HG02884 (cell line): ENCODE data around the gene ASCC1.

Experiments used
- ATAC-seq: cut with Tn5 transposase; IDR thresholded peaks from one replicate; pipeline ENCODE4 v1.9.1; 2021; ENCODE audit warnings: mild to moderate bottlenecking, moderate library complexity; ENCODE audit not compliant: unreplicated experiment

Gene ASCC1

DNA sequence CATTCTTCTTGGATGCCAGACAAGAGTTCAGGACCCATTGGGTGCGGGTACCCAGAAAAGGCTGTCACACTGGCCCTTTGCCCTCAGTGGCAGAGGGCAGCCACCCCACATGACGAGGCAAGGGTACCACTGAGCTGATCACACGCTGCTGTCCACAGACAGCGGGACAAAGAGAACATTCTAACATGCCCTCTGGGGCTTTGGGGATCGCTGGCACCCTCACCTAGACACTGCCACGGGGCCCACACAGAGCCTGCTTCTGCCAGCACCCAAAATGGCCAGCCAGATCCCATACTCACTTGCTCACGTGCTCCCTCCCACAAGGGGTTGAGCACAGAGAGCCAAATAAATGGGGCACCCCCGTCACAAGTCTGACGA, 111.0 kb downstream of the ASCC1 start:
- no peak for ATAC-seq

DNA sequence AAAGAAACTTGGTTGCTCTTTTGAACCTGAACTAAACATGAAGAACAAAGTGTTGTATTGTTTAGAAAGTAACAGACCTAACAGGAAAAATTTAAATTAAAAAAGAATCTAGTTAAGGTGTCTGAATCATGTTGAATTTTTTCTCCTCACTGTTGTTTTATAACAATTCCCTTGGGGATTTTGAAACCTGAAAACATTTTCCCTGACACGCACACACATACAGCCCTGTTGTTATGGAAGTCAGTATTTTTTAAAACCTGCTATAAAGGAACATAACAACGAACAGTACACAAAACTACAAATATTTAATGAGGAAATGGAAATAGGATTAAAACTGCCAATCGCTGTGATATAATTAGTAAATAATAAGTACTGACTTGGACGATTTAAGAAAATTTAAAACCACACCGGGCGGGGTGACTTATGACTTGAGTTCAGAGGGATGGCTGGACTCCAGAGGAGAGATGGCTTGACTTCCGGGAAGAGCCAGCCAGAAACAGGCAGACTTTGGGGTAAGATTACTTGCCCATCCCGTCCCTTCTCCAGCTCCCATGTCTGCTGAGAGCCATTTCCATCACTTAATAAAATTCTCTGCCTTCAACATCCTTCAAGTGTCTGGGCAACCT, 111.5 kb downstream of the ASCC1 start:
- ATAC-seq: no peak

DNA sequence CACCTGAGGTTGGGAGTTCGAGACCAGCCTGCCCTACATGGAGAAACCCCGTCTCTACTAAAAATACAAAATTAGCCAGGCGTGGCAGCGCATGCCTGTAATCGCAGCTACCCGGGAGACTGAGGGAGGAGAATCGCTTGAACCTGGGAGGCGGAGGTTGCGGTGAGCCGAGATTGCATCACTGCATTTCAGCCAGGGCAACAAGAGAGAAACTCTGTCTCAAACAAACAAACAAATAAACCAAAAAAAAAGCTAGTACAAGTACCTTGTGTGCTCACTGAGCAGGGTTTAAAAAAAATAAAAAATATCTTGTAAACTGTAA, 116.5 kb downstream of the ASCC1 start:
- ATAC-seq: no peak

DNA sequence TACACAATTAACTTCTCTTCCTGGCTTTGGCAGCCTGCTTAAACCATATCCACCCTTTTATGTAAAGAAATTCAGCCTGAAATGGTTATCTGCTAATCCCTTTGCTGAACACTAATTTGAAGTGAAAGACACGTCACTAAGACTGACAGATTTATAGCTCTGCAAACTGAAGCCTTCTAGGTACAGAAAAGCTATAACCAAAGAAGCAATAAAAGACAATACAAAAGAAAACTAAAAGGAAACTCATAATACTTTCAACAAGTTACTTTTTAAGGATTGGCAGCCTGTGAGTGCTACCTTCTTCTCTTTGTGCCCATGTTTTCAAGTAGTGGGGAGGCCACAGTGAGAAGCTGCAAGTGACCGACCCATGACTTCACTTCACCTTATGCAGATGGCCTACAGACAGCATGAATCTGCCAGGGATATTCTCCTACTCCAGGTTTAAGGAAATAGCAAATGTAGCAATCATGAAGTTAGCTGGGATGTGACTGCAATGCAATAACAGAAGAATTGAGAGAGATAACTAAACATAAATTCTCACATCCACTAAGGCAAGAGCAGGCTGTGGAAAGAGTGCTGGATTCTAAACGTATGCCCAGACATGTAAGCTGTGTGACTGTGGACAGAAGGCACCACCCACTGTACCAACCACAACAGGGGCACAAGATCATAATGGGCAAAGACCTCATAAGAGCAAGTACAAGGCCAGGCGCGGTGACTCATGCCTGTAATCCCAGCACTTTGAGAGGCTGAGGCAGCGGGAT, 117.1 kb downstream of the ASCC1 start:
- no peak for ATAC-seq

DNA sequence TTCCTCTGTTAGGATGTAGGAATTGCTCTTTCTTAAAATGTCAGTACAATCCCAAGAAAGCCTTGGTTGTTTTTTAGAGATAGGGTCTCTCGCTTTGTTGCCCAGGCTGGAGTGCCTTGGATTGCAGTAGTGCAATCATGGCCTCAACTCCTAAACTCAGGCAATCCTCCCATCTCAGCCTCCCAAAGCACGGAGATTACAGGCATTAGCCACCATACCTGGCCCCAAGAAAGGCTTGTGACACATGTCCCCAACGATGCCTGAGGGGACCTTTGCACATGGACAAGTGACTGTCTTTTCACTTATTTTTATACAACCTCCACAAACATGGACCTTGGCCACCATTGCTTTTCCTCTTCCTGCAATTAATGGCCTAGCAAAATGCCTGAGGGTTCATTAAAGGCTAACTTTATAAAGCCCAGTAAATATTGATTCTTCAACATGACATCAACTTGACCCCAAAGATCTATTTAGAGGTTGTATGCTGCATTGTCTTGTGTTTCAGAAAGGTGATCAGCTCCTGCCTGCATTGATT, 117.7 kb downstream of the ASCC1 start:
- ATAC-seq: no peak

DNA sequence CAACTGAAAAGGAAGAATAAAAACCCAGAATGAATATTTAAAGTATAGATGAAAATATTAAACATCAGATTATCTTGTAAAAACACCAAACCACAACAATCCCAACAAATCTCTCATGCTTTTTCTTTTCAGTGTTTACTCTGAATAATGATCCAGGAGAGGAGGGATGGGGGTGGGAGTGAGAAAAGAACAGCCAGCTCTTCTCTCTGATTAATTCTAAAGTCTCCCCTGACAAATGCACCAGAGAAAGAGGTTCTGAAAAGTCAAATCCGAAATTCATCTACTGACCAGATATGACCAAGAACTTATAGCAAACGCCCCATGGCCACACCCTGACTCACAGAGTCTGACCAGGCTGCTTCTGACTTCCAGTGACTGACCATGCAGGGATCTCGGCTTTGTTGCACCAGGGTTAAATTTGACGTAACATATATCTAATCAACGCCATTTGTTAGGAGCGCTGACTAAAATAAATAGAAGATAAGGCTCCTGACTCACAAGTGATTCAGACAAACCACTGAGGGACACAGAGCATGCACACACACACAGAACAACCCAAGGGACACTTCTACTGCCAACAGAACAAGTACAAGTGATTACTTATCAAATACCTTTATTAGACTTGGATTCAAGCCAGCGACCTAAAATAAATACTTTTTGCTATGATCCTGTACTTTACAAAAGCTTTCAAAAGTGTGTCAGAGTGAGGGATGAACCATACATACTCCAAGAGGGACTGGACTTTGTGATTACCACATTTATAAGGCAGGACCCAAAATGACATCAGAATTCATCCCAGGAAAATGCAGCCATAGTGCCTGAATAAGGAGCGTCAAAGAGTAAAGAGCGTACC, 118.4 kb downstream of the ASCC1 start:
- ATAC-seq: no peak

DNA sequence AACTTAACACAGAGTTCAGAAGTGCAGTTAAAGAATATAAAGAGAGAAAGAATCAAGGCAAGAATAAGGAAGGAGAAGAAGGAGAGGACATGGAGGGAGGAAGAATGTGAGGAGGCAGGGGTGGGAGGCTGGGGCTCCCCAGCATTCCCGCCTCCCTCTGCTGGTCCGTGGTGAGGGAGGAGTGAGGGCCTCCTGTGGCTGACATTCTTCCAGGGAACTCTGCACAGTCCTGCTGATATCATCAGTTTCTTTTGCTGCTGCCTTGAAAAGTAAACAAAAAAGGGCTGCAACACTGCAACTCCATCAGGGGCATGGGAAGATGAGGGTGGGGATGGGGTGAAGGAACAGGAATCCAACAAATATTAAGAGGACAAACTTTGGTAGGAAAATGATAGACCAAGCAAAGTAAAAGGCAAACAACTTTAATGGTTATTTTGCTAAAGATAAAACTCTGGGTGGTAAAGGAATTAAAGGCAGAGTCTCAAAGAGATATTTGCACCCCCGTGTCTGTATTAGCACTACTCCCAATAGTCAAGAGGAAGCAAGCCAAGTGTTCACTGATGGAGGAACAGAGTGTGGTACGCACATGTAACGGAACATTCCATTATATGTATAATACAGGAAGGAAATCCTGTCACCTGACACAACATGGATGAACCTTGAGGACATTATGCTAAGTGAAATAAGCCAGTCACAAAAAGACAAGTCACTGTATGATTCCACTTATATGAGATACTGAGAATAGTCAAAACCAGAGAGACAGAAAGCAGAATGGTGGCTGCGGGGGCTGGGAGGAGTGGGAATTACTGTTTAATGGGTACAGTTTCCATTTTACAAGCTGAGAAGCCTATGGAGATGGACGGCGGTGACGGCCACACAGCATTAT, 119.7 kb downstream of the ASCC1 start:
- ATAC-seq: no peak

DNA sequence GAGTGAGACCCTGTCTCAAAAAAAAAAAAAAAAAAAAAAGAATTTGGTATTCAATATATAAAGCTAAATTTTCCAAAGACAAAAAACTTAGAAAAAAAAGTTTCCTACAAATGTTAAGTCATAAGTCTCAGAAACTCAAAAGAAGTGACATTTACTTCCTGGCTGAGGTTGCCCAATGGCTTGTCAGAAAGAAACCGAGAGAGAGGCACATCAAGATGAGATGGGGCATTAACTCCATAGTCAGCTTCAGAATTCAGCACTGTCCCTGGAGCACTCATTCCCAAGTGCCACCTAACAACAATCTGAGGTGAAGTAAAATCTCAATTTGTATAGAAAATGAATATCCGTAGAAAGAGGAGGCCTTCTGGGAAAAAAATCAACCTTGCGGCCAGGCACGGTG, 120.9 kb downstream of the ASCC1 start:
- ATAC-seq: no peak

DNA sequence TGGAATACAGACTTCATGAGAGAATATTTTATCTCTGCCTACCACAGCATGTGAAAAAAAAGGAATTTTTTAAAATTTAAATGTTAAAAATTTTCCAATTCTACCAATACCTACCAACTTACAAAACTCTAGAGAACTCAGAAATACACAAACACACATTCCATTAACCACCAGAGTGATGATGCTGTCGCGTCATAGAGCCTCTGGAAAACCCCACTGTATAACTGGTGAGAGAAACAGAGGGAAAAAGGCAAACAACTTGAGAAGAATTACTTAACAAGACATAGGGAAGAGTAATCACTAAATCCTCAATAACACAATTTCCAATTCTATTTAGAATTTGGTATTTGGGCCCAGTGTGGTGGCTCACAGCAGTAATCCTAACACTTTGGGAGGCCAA, 121.5 kb downstream of the ASCC1 start:
- ATAC-seq: no peak

DNA sequence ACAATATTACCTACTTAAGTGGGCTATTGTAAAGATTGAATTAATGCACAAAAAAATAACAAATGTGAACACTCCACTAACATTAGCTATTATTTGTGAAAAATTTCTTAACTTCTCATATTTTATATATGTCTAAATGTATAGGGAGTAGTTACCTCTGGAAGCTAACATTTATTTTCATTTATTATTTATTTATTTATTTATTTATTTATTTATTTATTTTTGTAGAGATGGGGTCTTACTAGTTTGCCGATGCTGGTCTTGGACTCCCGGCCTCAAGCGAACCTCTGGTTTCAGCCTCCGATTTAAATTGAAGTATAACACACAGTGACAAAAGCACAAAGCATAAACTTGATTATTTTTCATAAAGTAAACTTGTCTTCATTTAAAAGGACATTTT, 122.6 kb downstream of the ASCC1 start:
- ATAC-seq: no peak

DNA sequence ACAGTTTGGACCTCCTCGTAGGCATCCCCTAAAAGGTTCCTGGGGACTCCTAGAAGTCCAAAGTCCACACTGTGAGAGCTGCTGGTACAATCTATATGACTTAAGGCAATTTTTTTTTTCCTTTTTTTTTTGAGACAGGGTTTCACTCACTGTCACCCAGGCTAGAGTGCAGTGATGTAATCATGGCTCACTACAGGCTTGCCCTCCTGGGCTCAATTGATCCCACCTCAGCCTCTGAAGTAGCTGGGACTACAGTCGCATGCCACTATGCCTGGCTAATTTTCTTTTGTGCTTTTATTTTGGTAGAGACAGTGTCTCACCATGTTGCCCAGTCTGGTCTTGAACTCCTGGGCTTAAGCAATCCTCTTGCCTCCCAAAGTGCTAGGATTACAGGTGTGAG, 123.1 kb downstream of the ASCC1 start:
- ATAC-seq: no peak

DNA sequence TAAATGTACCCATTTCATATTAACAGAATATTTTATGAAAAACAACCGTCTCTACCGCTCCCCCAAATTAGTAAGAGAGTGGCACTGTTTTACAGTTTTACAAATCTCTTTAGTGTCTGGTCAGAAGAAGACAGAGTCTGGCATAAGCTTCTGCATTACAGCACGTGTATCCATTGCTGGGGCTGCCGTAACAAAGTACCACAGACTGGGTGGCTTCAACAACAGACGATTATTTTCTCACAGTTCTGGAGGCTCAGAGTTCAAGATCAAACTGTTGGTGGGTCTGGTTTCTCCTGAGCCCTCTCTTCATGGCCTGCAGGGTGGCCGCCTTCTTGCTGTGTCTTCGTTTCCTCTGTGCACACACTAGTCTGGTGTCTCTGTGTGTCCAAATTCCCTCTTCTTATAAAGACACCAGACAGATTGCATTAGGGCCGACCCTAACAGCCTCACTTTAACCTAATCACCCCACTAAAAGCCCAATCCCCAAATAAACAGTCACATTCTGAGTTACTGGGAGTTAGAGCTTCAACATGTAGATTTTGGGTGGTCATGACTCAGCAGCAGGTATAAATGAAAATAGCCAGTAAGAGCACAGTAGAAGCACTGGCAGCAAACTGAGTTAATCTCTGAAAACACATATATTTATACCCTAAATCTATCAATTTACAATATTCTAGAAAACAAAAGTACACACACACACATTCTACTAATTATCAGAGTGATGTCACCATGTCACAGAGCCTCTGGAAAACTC, 123.7 kb downstream of the ASCC1 start:
- no peak for ATAC-seq

DNA sequence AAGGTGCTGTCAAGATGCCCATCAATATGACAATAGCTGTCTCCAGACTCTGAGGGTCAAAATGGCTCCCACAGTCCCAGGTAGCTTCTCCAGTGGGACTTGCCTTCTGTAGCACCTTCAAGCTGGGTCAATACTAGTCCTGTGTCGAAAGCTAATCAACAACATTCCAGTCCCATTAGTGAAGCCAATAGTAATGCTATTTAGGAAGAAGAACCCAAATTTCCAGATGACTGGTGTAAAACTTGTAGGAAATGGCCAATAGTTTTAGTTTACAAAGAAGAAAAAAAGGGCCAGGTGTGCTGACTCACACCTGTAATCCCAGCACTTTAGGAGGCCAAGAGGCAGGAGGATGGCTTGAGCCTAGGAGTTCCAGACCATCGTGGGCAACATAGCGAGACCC, 125.8 kb downstream of the ASCC1 start:
- no peak for ATAC-seq

DNA sequence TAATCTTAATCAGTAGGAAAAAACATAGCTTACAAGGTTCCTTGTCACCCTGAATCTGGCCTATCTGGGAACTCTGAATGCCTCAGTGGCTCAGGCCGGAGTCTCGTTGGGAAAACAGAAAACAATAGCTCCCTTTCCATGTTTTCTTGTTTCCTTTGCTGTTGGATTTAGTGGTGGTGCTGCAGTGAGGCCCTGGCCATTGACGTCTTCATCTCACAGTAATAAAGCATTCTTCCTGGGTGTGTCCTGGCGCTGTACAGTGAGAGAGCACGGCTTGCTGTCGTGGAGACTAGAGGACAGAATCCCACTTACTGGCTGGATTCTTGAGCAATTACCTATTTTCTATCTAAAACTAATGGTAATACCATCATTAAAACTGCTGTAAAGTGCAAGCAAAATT, 126.5 kb downstream of the ASCC1 start:
- ATAC-seq: no peak

DNA sequence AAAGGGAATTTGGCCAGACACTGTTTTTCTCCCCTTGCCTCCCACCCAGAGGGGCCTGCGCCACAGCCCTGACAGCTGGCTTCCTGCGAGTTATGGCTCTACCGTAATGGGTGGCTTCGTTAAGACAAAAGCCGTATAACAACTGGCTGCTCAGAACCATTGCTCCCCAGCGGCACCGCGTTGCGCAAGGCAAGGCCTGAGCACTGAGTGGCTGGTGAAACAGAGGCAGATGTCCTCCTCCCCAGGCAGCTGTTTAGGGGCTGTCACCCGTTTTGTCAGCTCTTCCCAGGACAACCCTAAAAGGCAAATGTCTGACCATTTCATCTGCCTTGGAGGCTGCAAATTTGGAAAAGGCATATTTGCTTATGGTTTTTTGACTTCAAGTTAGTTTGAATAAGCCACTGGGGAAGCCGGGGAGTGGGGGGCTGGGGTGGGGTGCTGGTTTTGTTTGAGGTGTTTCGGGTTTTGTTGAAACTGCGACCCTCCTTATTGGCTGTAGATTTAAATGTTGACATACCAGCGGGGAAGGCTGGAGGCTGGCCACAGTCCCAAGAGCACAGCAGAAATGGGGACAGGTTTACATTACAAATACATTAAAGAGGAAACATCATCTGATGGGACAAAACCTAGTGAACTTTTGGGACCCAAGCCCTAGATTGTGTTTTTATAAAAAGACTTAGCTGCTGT, 127.0 kb downstream of the ASCC1 start:
- ATAC-seq: no peak

DNA sequence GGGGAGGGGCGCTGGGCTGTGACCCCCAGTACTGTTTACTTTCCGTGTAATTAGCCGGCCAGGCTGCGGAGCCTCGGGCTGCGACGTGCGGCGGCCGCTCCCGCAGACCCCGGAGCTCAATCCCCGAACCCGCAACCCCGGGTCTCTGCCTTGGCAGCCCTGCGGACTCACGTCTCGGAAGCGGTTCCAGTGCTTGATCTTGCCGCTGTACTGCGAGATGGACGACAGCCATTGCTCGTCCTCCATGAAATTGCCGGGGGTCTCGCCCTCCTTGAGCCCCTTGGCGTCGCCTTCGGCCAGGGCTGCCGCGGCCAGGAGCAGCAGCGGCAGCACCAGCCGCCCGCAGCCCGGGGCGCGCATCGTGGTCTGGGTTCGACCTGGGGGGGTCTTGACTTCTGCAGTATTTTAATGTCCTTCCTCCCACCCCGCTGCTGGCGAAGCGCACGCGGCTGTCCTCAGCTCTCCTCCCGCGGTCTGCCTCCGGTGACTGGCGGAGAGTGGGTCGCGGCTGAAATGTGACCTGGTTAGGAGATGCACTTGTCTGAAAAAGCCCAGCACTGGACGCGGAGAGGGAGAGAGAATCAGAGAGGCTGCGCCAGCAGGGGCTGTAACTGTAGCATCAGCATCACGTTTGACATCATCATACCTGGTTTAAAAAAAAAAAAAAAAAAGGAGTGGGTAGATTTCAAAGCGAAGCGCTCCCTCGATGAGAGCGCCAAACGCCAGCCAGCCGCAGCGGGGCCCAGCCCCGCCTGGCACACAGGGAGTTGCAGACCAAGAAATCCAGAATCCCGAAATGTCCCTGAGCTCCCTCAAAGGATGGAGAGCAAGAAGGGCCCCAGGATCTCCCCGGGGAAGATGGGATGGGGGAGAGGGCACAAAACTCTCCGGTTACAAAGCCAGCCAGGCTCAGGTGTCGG, 127.8 kb downstream of the ASCC1 start, which contains the start of gene SPOCK2:
Gene SPOCK2 (minus strand): TSS at position 583 of the 920 bp plus-strand sequence. CDS start 223 bp downstream, at position 360.
- no peak for ATAC-seq

DNA sequence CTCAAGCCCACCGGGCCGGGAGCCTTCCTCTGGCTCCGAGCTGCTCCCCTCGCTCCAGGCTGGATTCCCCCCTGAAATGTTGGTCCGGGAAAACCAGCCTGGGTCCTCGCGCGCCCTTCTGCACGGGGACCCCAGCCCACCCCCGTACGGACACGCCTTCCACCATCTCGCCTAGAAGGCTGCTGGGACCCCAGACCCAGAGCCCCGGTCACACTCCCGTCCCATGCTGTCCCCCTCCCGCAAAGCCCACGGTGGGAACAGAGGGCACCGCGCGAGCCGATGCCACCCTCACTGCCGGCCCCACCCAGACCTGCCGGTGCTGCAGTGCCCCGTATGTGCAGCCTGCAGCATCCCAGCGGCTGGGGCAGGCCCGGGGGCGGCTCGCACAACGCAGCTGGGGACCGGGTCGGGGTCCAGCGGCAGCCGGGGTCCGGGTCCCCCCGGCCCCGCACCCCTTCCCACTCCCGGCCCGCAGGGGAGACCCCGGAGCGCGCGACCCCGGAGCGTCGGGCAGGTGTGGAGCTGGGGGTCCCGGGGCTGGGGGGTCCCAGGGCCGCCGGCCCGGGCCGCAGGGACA, 128.6 kb downstream of the ASCC1 start:
- ATAC-seq: no peak
